ENCODE results near the gene WRNIP1. TPM values are rescaled to one million over a fixed set of nuclear protein-coding genes. Genes with fewer than 3 reads are reported as not detected.

Gene WRNIP1
- total RNA-seq, 2 donors from 2014 or later: 49.9 to 53.7 TPM

DNA sequence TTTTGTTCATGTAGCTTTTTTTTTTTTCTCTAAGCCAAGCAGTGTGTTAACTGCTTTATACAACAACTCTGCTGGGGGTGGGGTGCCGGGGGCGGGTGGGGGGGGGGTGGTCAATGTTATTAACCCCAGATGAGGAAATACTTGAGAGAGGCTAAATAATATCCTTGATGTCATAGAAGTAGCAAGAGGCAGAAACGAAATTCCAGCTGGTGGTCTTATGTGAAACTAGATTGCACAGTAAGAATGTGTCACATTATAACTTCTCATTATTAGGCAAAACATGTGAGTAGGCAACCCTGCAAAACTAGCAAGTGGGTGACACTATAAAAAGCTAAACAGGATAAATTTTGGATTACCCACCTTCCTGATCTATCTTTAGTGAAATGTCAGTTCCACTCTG is 27.3 kb upstream of the WRNIP1 start:
- Histone ChIP-seq H3K27ac (no peak overlapping the region), H3K4me3 (no peak overlapping the region), H3K9me3 (no peaks in the 10 kb centered on the region), H3K4me1 (no peaks in the 10 kb centered on the region), H3K27me3 (no peaks in the 10 kb centered on the region), H3K36me3 (no peaks in the 10 kb centered on the region), H3K9ac (ENCODE audit: low read depth in 2 of 2, low read length in 2 of 2) (no peak overlapping the region)
- no peak for DNase-seq
- intact Hi-C loops (cut with DNase I): no loop called here
- TF ChIP-seq, protein P1, sequence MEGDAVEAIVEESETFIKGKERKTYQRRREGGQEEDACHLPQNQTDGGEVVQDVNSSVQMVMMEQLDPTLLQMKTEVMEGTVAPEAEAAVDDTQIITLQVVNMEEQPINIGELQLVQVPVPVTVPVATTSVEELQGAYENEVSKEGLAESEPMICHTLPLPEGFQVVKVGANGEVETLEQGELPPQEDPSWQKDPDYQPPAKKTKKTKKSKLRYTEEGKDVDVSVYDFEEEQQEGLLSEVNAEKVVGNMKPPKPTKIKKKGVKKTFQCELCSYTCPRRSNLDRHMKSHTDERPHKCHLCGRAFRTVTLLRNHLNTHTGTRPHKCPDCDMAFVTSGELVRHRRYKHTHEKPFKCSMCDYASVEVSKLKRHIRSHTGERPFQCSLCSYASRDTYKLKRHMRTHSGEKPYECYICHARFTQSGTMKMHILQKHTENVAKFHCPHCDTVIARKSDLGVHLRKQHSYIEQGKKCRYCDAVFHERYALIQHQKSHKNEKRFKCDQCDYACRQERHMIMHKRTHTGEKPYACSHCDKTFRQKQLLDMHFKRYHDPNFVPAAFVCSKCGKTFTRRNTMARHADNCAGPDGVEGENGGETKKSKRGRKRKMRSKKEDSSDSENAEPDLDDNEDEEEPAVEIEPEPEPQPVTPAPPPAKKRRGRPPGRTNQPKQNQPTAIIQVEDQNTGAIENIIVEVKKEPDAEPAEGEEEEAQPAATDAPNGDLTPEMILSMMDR (IDR thresholded peaks at IDR 0.05): no peak

DNA sequence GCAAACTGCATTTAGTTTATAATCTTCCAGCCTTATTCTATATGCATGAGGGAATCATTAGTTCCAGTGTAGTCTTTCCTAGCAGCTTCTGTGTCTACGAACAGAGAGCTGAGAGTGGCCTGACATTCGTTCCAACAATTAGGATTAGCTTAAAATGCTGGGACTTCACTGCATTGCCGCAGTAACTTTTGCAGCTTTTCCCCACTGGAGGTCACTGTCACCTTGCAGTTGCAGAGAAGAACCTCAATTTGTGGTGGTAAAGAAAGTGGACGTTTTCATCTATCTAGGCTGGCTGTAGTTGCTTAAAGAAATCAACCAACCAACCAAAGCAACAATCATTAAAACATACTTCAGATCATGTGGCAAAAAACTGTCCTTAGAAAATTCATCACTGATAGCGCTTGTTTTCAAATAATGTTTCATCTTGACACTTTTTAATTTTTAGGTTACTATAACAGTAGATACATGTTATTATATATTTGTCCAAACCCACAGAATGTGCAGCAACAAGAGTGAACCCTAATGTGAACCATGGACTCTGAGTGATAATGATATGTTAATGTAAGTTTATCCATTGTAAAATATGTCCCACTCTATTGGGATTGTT is 26.7 kb upstream of the WRNIP1 start:
- H3K36me3 ChIP-seq: no peaks in the 10 kb centered on the region
- H3K9ac ChIP-seq (ENCODE audit: low read depth in 2 of 2, low read length in 2 of 2): no peak overlapping the region
- intact Hi-C loops (cut with DNase I): no loop called here
- TF ChIP-seq, protein P1 (IDR thresholded peaks at IDR 0.05): peak; percentile 53
- no peak overlapping the region for H3K27ac ChIP-seq
- DNase-seq: peak; percentile 44
- no peak overlapping the region for H3K4me3 ChIP-seq
- H3K9me3 ChIP-seq: no peaks in the 10 kb centered on the region
- no peaks in the 10 kb centered on the region for H3K4me1 ChIP-seq
- H3K27me3 ChIP-seq: no peaks in the 10 kb centered on the region

- intact Hi-C loops (cut with DNase I): no loop called here
- TF ChIP-seq, protein P1 (IDR thresholded peaks at IDR 0.05): no peak
- no peaks in the 10 kb centered on the region for H3K36me3 ChIP-seq
- H3K4me1 ChIP-seq: no peaks in the 10 kb centered on the region
- H3K9me3 ChIP-seq: no peaks in the 10 kb centered on the region
- H3K27me3 ChIP-seq: no peaks in the 10 kb centered on the region
- no peak overlapping the region for H3K27ac ChIP-seq
- H3K9ac ChIP-seq (ENCODE audit: low read depth in 2 of 2, low read length in 2 of 2): no peak overlapping the region
- no peak overlapping the region for H3K4me3 ChIP-seq
- DNase-seq: no peak
Measured at GRCh38 chr6:2739335-2739734, 25.9 kb upstream of the WRNIP1 start.

DNA sequence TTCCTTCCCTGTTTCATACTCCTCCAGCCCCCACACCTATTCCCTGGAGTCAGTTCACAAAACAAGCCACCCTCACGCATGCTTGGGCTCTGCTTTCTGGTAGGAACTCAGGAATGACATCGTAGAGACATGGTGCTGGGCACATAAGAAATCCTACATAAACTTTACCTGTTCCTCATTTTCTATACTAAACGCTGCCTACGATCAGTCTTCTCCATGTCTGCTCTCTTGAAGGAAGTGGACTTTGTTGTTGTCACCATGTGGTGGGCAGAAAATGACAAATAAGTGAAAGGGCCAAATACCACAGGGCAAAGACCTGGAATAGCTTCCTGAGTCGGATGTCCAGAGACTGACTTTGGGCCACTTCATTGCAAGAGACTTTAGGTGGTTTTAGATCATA is 24.6 kb upstream of the WRNIP1 start:
- no peak for DNase-seq
- TF ChIP-seq, protein P1 (IDR thresholded peaks at IDR 0.05): no peak
- H3K9ac ChIP-seq (ENCODE audit: low read depth in 2 of 2, low read length in 2 of 2): no peak overlapping the region
- H3K27me3 ChIP-seq: no peaks in the 10 kb centered on the region
- intact Hi-C loops (cut with DNase I): no loop called here
- no peak overlapping the region for H3K4me3 ChIP-seq
- H3K27ac ChIP-seq: no peak overlapping the region
- H3K4me1 ChIP-seq: no peaks in the 10 kb centered on the region
- no peaks in the 10 kb centered on the region for H3K36me3 ChIP-seq
- no peaks in the 10 kb centered on the region for H3K9me3 ChIP-seq

DNA sequence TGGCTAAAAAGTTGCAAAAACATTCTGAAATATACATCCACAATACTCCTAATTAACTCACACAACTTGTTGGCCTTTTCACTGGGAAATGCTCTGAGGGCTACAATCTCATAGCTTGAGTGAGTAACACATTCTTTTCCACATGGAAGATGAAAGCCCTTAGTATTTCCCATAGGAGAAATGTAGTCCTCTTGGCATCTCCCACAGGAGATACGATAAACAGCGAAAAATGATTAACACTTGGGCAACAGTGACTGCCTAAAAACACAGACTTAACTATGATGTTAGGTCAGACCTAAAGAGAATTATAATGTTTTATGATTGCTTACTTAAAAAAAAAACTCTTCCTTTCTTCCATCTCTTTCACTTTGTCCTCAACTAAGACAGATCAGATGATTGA is 23.4 kb upstream of the WRNIP1 start:
- H3K4me1 ChIP-seq: no peaks in the 10 kb centered on the region
- H3K36me3 ChIP-seq: no peaks in the 10 kb centered on the region
- no peak for DNase-seq
- intact Hi-C loops (cut with DNase I): no loop called here
- no peak overlapping the region for H3K4me3 ChIP-seq
- H3K9ac ChIP-seq (ENCODE audit: low read depth in 2 of 2, low read length in 2 of 2): no peak overlapping the region
- no peak overlapping the region for H3K27ac ChIP-seq
- no peaks in the 10 kb centered on the region for H3K27me3 ChIP-seq
- TF ChIP-seq, protein P1 (IDR thresholded peaks at IDR 0.05): no peak
- no peaks in the 10 kb centered on the region for H3K9me3 ChIP-seq
